ENCODE measurements around the gene RRBP1. TPM values are rescaled to one million over a fixed set of nuclear protein-coding genes. Genes with fewer than 3 reads are reported as not detected.

Gene RRBP1
- total RNA-seq, 1 experiment from 2014 or later, result 45.3 TPM

DNA sequence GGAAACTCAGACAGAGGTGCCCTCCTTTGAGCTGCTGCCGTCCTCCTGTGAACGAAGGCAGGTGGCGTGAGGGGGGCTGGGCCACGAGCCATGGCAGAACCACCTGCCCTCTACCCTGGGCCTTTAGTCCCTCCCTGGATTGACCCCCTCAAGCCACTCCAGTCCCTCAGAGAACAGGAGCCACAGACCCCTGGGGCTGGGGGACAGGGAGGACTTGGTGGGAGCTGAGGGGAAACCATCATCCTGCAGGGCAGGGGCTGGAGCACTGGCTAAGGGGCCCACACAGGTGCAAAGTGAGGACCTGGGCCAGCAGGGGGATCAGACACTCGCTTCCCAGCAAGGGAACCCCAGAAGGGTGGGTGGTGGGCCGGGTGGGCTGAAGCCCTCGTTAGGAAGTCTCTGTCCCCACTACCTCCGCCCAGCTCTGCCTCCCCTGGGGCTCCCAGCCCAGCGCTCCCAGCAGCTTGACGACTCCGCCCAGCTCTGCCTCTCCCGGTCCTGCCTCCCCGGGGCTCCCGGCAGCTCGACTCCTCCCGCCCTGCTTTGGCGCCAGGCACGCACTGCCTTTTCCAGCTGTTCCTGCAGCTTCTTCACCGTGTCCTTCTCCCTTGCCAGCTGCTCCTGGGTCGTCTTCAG lies 67.7 kb downstream of the RRBP1 start:
- H3K4me3 Mint-ChIP-seq (ENCODE audit: low read depth, unreplicated experiment), result no peak overlapping the region
- H3K4me1 Mint-ChIP-seq (ENCODE audit: low read depth, unreplicated experiment), result no peaks in the 10 kb centered on the region
- no TSS peak for BruUV-seq (replicated peaks)
- intact Hi-C loops (cut with micrococcal nuclease; ENCODE audit: unreplicated experiment), result loop anchor here (10.0 kb wide), 1 partner anchor 109 kb away; no protein-coding TSS in a partner anchor
- H3K27ac Mint-ChIP-seq (ENCODE audit: unreplicated experiment), result no peak overlapping the region
- TF ChIP-seq, protein P1, sequence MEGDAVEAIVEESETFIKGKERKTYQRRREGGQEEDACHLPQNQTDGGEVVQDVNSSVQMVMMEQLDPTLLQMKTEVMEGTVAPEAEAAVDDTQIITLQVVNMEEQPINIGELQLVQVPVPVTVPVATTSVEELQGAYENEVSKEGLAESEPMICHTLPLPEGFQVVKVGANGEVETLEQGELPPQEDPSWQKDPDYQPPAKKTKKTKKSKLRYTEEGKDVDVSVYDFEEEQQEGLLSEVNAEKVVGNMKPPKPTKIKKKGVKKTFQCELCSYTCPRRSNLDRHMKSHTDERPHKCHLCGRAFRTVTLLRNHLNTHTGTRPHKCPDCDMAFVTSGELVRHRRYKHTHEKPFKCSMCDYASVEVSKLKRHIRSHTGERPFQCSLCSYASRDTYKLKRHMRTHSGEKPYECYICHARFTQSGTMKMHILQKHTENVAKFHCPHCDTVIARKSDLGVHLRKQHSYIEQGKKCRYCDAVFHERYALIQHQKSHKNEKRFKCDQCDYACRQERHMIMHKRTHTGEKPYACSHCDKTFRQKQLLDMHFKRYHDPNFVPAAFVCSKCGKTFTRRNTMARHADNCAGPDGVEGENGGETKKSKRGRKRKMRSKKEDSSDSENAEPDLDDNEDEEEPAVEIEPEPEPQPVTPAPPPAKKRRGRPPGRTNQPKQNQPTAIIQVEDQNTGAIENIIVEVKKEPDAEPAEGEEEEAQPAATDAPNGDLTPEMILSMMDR (IDR thresholded peaks at IDR 0.05; ENCODE audit: unreplicated experiment), result no peak
- no peaks in the 10 kb centered on the region for H3K27me3 Mint-ChIP-seq (ENCODE audit: unreplicated experiment)
- DNase-seq, result no peak
- H3K36me3 Mint-ChIP-seq (ENCODE audit: insufficient read depth, unreplicated experiment), result peaks cover 21% of the 10 kb centered on the region
- CTCF ChIA-PET, result interaction anchor here (0.7 kb wide), 1 partner anchor 281 kb away, joined by 3 read pairs; no protein-coding TSS in a partner anchor
- no peaks in the 10 kb centered on the region for H3K9me3 Mint-ChIP-seq (ENCODE audit: low read depth, unreplicated experiment)

DNA sequence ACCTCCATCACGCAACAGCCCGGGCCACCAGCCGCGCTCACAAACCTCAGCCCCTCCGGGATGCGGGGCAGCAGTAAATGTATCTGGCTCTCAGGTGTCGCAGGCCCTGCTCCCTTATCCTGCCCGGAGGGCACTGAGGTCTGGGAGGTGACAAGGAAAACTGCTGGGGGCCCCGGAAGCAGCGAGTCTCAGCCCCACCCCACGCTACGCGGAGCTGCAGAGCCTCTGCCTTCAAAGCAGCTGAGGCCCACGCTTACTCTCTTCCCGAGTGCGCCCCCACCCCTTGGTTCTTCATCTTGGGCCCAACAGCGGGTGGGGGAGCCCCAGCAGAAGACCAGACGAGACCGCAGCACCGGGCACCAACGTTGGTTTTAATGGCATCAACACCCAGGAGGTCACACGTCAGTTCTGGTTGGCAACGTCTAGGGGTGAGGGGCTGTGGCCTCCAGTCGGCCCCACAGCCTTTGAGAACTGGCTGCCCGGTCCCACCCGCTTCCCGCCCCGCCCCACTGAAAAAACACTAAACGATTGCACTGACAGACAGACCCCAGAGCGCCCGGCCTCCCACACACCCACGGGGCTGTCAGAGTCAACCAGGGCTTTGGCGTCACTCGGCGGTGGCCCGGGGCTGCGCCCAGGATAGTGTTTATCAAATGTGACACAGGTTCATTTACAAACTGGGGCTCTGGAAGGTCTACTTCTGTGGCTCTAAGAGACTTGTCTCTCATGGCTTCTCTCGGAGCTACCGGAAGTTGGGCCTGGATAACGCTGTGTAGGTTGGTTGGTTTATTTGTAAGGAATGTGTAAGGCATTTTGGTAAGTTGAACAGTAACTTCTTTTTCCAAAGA lies 68.5 kb downstream of the RRBP1 start:
- peaks cover 17% of the 10 kb centered on the region for H3K36me3 Mint-ChIP-seq (ENCODE audit: insufficient read depth, unreplicated experiment)
- H3K27ac Mint-ChIP-seq (ENCODE audit: unreplicated experiment), result no peak overlapping the region
- CTCF ChIA-PET, result no interaction called here
- BruUV-seq (replicated peaks), result TSS peak; percentile 90
- TF ChIP-seq, protein P1 (IDR thresholded peaks at IDR 0.05; ENCODE audit: unreplicated experiment), result no peak
- intact Hi-C loops (cut with micrococcal nuclease; ENCODE audit: unreplicated experiment), result loop anchor here (10.0 kb wide), 1 partner anchor 109 kb away; no protein-coding TSS in a partner anchor
- H3K27me3 Mint-ChIP-seq (ENCODE audit: unreplicated experiment), result no peaks in the 10 kb centered on the region
- no peak for DNase-seq
- H3K9me3 Mint-ChIP-seq (ENCODE audit: low read depth, unreplicated experiment), result no peaks in the 10 kb centered on the region
- H3K4me1 Mint-ChIP-seq (ENCODE audit: low read depth, unreplicated experiment), result no peaks in the 10 kb centered on the region
- no peak overlapping the region for H3K4me3 Mint-ChIP-seq (ENCODE audit: low read depth, unreplicated experiment)

DNA sequence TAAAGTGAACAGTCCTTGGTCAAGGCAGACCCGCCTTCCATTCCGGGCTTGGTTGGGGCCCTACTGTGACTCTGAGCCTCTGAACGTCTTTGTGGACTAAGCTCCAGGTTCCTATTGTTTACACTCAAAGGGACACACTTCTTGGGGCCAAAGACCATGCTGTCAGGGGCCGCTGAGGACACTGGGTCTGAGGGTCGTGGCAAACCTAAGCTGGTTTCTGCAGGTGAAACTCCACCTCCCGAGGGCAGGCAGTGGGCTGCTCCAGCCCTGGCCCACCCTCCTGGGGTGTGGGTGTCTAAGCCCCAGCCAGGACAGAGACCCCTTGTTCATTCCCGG lies 69.1 kb downstream of the RRBP1 start:
- CTCF ChIA-PET, result no interaction called here
- BruUV-seq (replicated peaks), result no TSS peak
- TF ChIP-seq, protein P1 (IDR thresholded peaks at IDR 0.05; ENCODE audit: unreplicated experiment), result no peak
- no peak for DNase-seq
- no peaks in the 10 kb centered on the region for H3K9me3 Mint-ChIP-seq (ENCODE audit: low read depth, unreplicated experiment)
- intact Hi-C loops (cut with micrococcal nuclease; ENCODE audit: unreplicated experiment), result loop anchor here (10.0 kb wide), 1 partner anchor 108 kb away; no protein-coding TSS in a partner anchor
- H3K27ac Mint-ChIP-seq (ENCODE audit: unreplicated experiment), result no peak overlapping the region
- no peaks in the 10 kb centered on the region for H3K27me3 Mint-ChIP-seq (ENCODE audit: unreplicated experiment)
- no peaks in the 10 kb centered on the region for H3K4me1 Mint-ChIP-seq (ENCODE audit: low read depth, unreplicated experiment)
- no peak overlapping the region for H3K4me3 Mint-ChIP-seq (ENCODE audit: low read depth, unreplicated experiment)
- peaks cover 14% of the 10 kb centered on the region for H3K36me3 Mint-ChIP-seq (ENCODE audit: insufficient read depth, unreplicated experiment)

DNA sequence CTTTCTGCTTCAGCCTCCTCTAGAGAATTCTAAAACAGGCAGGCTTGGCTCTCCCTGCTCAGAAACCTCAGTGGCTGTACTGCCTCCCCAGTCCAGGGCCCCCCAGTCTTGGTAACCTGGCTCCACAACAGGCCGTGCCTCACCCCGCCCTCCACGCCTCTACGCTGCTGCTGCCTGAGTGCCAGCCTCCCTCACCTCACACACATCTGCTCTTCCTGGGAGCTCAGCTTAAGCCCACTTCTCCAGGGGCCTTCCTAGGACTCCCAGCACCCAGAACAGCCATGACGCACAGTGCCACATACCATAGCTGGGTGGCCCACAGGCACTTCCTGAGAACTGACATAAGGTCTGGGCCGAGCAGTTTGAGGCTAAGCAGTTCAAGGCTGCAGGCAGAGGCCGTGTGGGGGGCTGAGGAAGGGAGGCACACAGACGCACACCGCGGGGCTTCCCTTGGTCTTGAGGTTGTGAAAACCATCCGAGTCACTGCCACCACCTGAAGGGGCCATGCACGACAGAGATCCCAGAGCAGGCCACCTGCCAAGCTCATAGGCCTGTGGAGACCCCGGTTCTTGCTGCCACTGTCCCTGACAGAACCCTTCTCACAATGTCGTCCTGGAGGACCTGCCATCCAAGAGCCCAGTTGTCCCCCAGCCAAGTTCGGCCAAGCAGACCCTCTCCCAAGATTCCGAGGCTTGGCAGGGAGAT lies 69.6 kb downstream of the RRBP1 start:
- CTCF ChIA-PET, result no interaction called here
- TF ChIP-seq, protein P1 (IDR thresholded peaks at IDR 0.05; ENCODE audit: unreplicated experiment), result no peak
- intact Hi-C loops (cut with micrococcal nuclease; ENCODE audit: unreplicated experiment), result loop anchor here (10.0 kb wide), 1 partner anchor 108 kb away; no protein-coding TSS in a partner anchor
- H3K27me3 Mint-ChIP-seq (ENCODE audit: unreplicated experiment), result no peaks in the 10 kb centered on the region
- DNase-seq, result no peak
- no TSS peak for BruUV-seq (replicated peaks)
- no peak overlapping the region for H3K4me3 Mint-ChIP-seq (ENCODE audit: low read depth, unreplicated experiment)
- H3K27ac Mint-ChIP-seq (ENCODE audit: unreplicated experiment), result no peak overlapping the region
- peaks cover 17% of the 10 kb centered on the region for H3K36me3 Mint-ChIP-seq (ENCODE audit: insufficient read depth, unreplicated experiment)
- no peaks in the 10 kb centered on the region for H3K4me1 Mint-ChIP-seq (ENCODE audit: low read depth, unreplicated experiment)
- no peaks in the 10 kb centered on the region for H3K9me3 Mint-ChIP-seq (ENCODE audit: low read depth, unreplicated experiment)

Measured in Calu3 (cell line).